ENCODE measurements around the gene TP53I13.

TP53I13 gene

DNA sequence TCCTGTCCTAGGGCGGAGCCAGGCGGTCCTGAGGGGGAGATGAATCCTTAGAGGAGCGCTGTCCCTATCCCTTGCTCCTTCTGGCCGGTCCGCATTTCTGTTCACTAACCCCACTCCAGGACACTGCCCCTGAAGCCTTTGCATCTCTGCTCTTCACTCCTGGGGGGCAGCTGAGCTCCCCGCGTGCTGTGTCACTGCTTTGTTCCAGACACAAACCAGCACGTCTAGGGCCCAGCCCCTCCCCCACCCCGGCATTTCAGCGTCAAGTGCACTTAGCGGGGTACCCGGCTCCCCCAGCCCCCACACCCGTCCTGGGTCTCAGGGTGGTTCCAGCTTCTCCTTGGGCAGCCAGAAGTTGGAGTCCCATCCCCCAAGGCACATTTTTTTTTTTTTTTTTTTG lies 45.4 kb downstream of the TP53I13 start:
- DNase-seq: peak in 1 of 51 donors; percentile 25

DNA sequence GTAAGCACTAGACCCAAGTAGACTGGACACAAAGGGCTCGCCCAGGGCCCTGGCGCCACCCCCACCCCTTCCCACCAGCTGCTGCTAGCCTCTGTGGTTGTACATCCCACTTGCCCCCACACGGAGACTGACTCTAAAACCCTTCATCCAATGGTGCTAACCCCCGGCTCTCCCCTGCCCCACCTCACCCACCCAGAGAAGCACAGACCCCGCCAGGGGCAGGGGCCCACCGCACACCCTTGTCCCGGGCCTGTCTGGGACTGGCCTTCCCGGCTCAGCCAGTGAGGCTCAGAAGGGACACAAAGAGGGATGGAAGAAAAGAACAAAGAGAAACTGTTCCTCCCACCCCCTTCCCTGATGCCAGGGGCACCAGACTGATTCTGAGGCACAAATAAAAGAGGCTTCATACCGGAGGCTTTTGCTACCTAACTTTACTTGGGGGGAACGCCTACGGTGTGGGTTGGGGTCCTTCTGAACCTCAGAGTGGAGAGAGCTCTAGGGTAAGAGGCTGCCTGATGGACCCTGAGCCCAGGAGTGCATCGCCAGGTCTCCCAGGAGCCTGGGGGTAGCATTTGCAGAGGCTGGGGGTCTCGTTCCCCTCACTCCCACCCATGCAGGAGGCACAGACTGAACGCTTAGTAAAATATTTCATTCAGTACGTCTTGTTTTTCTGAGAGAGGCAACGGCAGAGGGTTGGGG lies 46.0 kb downstream of the TP53I13 start:
- peak in 9 of 51 donors; percentile 25 to 73 (median 47) for DNase-seq

DNA sequence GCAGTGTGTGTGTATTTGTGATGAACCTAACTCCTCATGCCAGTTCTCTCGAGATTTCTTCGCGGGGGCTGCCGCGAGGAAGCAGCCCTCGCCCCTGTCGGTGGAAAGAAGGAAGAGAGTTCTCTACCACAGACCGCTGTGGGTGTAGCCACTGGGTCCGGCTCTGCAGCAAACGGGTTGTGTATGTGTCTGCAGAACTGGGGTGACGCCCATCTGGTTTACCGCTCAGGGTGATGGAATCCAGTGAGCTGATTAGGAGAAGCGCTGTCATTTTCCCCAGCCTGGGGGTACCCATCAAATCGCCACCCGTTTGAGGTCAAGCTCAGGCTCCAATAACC lies 46.5 kb downstream of the TP53I13 start:
- peak in 6 of 51 donors; percentile 15 to 73 (median 56) for DNase-seq

DNA sequence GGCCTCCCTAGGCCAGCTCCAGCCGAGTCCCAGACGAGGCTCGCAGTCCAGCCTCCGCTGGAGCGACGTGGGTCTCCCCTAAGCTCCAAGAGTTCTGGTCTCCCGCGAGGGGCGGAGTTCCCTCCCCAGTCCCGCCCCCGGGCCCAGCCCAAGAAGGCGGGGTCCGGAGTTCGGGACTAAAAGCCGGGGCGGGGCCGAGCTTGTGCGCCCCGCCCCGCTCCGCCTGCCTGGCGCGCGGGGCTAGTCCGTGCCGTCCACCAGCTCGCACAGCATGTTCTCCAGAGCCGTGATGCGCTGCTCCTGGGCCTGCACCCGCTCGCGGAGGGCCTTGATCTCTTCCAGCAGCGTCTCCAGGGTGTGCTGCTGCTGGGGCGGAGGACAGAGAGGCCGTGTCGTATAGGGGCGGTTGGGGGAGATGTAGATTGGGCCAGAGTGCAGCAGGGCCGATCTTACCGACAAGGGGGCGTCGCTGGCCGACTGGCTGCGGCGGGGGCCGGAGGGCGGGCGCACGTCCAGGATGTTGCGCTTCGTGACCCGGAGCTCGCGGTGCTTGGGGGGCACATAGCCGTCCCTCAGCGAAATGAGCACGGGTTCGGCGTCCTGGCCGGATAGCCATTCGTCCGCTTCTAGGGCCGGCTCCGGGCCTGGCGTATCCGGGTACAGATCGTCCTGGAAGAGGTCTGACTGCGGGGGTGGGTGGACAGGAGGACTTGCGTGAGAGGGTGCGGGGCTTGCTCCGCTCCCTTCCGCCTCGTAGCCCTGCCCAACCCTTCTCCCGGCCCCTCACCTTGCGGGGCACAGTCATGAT lies 47.2 kb downstream of the TP53I13 start:
- peak in 46 of 51 donors; percentile 19 to 94 (median 79) for DNase-seq

DNA sequence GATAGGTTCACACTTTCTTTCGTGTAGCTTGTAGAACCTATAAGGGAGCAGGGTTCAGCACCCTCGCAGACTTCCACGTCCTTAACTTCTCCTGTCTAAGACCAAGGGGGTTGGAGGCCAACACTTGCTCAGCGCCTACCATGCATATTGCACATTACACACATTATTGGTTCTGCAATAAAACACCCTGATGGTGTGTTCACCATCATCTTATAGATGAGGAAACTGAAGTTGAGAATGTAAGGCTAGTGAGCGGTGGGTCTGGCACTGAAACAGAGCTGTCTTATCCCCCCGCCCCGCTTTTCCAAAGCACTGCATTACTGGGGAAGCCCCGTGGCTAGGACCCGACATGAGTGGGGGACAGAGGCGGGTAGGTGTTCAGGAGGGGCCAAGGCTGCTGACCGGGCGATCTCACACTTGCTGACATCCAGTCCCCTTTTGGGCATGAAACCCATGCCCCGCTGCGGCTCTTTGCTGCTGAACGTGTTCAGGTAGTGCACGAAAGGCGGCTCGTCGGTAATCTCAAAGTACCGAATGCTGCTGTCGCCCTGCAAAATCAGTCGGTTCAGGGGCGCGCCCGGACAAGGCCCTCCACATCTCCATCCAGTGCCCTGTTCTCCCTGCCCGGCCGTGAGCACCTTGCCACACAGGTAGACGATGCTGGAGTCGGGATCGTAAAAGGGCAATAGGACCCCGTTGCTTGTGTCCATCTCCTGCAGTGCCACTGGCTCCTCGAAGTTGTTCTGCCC lies 48.0 kb downstream of the TP53I13 start:
- peak in 1 of 51 donors; percentile 41 for DNase-seq

DNA sequence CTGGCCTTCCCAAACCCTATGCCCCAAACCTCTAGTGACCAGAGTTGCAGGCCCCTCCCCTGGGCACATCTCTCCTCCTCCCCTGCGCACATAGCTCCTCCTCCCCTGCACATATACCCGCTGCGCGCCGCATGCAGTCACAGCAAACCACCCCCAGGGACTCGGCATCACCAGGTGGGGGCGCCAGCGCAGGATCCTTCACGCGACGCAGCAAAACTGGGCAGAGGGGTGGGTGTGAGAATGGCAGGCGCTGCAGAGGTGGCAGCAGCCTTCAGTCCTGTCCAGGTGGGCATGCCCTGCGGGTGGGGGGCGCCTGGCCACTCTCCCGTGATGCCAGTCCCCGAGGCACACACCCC lies 48.6 kb downstream of the TP53I13 start:
- DNase-seq: peak in 45 of 51 donors; percentile 24 to 86 (median 61)

DNA sequence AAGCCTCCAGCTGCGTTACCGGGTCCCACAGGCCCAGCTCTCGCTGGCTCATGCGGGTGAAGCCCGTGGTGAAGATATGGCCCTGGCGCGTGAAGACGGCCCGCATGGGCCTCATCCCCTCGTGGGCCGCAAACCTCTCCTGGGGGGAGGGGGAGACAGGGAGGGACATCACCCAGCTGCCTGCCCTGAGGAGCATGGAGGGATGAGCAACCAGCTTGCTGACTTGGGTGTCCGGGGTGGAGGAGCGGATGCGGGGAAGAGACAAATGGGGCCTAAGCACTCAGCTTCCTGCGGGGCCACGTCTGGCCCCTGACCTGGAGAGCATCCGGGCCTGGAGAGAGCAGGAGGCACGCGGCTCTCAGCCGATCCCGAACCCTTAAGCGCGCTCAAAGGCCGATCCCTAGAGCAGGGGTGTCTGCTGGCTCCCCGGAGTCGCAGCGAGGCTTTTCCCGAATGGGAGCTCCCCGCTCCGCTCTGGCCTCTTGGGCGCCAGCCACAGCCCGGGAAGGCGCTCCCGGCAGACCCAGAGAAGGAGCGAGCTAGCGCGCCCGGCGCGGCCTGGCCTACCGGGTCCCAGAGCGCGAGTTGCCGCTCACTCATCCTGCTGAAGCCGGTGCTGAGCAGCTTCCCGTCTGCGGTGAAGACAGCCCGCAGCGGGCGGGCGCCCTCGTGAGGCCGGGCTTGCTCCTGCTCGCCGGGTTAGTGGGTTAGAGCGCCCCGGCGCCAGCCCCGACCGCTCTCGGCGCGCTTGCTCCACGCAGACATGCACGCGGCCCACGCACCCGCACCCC lies 49.2 kb downstream of the TP53I13 start:
- DNase-seq: peak in 39 of 51 donors; percentile 27 to 81 (median 56)

DNA sequence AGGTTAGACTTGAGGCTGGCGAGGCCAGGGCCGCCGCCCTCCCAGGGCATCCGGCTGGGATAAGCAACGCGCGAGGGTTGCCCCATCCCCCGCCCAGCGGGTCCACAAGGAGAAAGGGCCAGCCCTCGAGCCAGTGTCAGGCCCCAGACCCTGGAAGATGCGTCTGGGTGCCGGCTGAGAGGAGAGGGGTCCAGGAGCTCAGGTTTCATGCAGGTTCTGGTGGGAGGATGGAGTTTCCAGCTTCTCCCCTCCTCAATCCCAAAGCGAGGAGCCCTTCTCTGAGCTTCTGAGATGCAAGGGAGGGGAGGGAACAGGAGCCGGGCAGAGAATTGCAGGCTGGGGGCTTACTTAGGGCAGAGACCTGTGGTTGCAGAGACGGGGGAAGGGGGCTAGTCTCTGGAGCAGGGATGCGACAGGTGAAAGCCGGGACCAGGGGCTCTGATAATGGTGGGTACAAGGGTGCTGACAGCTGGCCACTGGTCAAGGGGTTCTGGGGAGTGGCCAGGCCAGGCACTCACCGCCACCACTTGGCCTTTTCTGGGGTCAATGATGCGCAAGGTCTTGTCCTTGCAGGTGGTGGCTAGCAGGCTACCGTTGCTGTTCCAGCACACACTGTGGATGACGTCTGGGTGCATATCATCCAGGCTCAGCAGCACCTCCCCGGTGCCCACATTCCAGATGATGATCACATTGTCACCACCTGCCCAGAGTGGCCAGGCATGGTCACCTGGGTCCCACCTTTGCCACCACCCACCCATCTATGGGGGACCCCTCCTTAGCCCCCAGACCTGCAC lies 50.0 kb downstream of the TP53I13 start:
- no peak for DNase-seq

DNA sequence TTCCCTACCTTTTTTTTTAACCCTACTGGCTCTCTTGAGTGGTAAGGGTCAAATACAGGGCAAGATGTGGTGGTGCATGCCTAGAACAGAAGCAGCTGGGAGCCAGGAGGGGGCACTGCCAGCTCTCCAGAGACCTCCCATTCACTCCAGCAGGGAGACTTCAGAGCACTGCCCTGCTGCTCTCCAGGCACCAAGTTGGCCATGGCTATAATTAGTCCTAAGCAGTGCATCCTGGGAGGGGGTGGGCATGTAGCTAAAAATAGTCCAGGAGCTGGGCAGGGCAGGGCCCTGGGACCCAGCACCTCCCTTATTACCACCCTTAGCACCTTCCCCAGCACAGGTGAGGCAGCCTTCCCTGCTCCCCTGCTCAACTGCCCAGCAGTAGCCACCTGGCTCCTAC lies 50.8 kb downstream of the TP53I13 start:
- DNase-seq: peak in 7 of 51 donors; percentile 7 to 29 (median 23)

DNA sequence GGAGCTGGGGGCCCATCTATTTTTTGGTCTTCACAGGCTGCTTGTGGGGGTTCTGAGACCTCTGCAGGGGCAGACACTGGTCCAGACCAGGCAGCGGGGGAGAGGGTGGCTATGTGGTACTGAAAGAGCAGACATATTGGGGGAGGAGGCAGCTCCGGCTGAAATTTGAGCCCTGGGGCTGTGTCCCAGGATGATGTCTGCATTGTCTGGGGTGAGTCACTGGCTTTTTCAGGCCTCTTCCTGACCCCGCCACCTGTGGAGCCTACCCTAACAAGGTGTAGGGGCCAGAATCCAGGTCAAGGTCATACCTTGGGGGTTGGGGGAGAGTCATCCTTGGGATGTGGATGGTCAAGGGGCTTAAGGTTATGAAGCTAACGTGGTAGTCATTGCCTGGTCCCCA lies 51.8 kb downstream of the TP53I13 start:
- DNase-seq: no peak

DNA sequence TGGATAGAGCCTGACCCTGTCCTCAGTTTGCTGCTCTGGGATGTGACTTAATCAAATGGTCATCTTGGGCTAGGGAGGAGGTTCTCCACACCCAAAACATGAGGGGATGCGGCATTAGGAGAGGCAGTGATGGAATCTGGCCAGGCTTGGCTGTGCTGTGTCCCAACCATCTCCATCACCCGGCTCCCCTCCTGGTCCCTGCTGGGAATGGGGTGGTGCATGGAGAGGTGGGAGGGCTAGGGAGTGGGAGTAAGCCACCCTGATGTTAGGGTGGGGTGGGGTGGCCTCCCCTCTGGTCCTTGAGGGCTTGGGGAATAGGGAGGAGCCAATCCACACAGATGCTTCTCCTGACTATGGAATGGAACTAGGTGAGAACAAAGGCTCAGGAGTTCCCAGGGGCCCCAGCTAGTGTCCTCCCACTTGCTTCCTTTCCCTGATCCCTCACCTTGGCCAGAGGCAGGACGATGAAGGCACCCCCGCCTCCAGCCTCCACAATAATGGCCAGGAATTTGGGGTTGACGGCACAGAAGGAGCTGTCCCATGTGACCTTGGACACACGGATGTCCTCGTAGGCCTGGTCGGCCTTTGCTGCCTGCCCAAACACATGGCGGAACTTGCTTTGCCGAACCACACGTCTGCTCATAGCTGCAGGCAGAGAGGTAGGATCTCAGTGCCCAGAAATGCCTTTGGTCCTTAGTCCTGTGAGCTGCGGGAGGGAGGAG lies 52.4 kb downstream of the TP53I13 start:
- no peak for DNase-seq

DNA sequence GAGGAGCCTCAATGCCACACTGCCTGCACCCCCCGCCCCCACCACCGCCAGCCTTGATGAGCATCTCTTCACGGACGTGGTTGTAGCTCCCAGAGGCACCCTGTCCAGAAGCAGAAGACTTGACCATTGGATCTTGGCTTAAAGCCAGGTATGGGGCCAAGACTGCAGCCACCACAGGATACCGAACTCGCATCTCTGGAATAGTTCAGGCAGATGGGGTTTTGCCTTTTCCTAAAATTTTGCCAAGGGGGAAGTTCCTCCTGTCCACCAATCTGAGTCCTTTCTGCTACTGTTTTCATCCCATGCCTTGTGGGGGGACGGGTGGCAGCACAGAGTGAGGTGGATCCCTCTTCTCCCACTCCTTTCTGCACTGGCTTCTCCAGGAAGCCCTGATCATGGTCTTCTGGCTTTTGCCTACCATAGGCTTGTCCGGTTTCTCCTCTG lies 53.3 kb downstream of the TP53I13 start:
- no peak for DNase-seq

Data from hypothalamus (tissue), 51 donors.